Colonic mucosa (tissue), 4 donors: ENCODE results near the gene GMDS. TPM values are rescaled to one million over a fixed set of nuclear protein-coding genes. Genes with fewer than 3 reads are reported as not detected.

ENCODE experiments used
- DNase-seq: peaks from one replicate; pipeline ENCODE4 v3.0.0-alpha.2; 2020
- H3K27ac ChIP-seq: fragments of 200-600 bp; one replicate; pipeline ENCODE4 v1.8.0; 2021
- H3K27me3 ChIP-seq: fragments of 200-600 bp; one replicate; pipeline ENCODE4 v1.8.0; 2021
- H3K36me3 ChIP-seq: fragments of 200-600 bp; one replicate; pipeline ENCODE4 v1.8.0; 2021
- H3K4me1 ChIP-seq: fragments of 200-600 bp; one replicate; pipeline ENCODE4 v1.8.0; 2021; ENCODE audit warnings: mild to moderate bottlenecking
- H3K4me3 ChIP-seq: fragments of 200-600 bp; one replicate; pipeline ENCODE4 v1.8.0; 2021
- H3K9ac ChIP-seq, 2 donors: one replicate each; pipeline ENCODE4 v1.7.0; 2013; ENCODE audit warnings: control low read depth in 2 of 2, low read depth in 2 of 2, low read length in 2 of 2
- H3K9me3 ChIP-seq: fragments of 200-600 bp; one replicate; pipeline ENCODE4 v1.8.0; 2021
- CTCF ChIP-seq: fragments of 200-600 bp; IDR thresholded peaks from one replicate; pipeline ENCODE4 v1.8.0; 2022; ENCODE audit warnings: antibody characterized with exemption, mild to moderate bottlenecking
- intact Hi-C: fragments of 100-400 bp; cut with DNase I; formaldehyde crosslinking; loops from one replicate; pipeline ENCODE4 v1.14.1; 2022
- total RNA-seq, 2 donors: library from RNA; stranded (reverse); fragmentation: NEBNext Ultra II Directional in 1 of 2; extraction: Animal tissue kit (Norgen Biotek cat#: 25700) in 1 of 2; gene quantifications; one replicate each; pipeline ENCODE4 v1.2.1, GENCODE V29; 2021
- donor health status: healthy.
- donor health status: DM: no; HTN: no; CAD: no.
- donor health status: DM: no; HTN: no; CAD: no.

GMDS gene
- total RNA-seq, 2 donors from 2014 or later, result 247 to 272 TPM

DNA sequence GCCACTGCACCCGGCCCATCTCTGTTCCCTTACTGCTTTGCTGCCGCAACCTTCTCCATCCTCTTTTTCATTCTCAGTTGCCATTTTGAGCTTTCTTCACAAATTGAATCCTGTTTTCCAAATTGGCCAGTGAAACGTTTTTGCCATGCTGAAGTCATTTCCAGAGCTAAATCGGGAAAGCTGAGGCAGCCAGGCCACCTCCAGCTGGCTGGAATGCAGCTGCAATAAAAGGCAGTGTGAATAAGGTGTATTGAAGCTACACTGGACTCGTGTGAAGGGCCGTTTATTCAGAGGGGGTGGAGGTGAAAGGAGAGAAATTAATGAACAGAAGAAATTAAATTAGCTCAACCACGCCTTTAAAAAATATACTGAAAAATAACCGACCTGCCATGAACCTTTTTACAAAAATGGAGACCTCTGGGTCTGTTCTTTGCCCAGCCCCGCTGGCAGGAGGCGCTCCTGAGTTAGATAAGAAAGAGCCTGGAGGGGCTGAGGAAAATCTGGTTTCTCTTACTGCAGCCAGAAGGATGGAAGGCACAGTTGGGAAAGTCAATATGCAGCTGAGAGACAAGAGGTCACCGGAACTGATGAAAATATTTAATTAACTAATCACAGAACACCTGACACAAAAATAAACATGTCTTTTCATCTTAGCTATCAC, 351.8 kb downstream of the GMDS start:
- H3K36me3 ChIP-seq, result no peaks in the 10 kb centered on the region
- H3K9me3 ChIP-seq, result no peaks in the 10 kb centered on the region
- intact Hi-C loops, result no loop called here
- H3K27me3 ChIP-seq, result no peaks in the 10 kb centered on the region
- H3K4me3 ChIP-seq, result no peak overlapping the region
- TF ChIP-seq CTCF, result no peak
- H3K9ac ChIP-seq, result no peak overlapping the region
- DNase-seq, result no peak
- no peak overlapping the region for H3K27ac ChIP-seq
- no peaks in the 10 kb centered on the region for H3K4me1 ChIP-seq

- intact Hi-C loops, result no loop called here
- no peaks in the 10 kb centered on the region for H3K27me3 ChIP-seq
- no peaks in the 10 kb centered on the region for H3K36me3 ChIP-seq
- no peaks in the 10 kb centered on the region for H3K9me3 ChIP-seq
- H3K4me1 ChIP-seq, result no peaks in the 10 kb centered on the region
- no peak overlapping the region for H3K27ac ChIP-seq
- H3K9ac ChIP-seq, result no peak overlapping the region
- no peak for TF ChIP-seq CTCF
- no peak for DNase-seq
- H3K4me3 ChIP-seq, result no peak overlapping the region
These were observed 352.7 kb downstream of the GMDS start for GRCh38 chr6:1892716-1893115.

GRCh38 chr6:1890987-1891386, 354.4 kb downstream of the GMDS start:
- no peak overlapping the region for H3K27ac ChIP-seq
- no peak for TF ChIP-seq CTCF
- H3K4me3 ChIP-seq, result no peak overlapping the region
- no peaks in the 10 kb centered on the region for H3K27me3 ChIP-seq
- DNase-seq, result no peak
- H3K4me1 ChIP-seq, result no peaks in the 10 kb centered on the region
- no peaks in the 10 kb centered on the region for H3K9me3 ChIP-seq
- H3K36me3 ChIP-seq, result no peaks in the 10 kb centered on the region
- intact Hi-C loops, result no loop called here
- no peak overlapping the region for H3K9ac ChIP-seq

GRCh38 chr6:1890071-1890470, 355.3 kb downstream of the GMDS start:
- H3K27ac ChIP-seq, result no peak overlapping the region
- H3K9me3 ChIP-seq, result no peaks in the 10 kb centered on the region
- no peak for TF ChIP-seq CTCF
- no peaks in the 10 kb centered on the region for H3K36me3 ChIP-seq
- no peaks in the 10 kb centered on the region for H3K27me3 ChIP-seq
- no peak overlapping the region for H3K9ac ChIP-seq
- no peak for DNase-seq
- no peak overlapping the region for H3K4me3 ChIP-seq
- intact Hi-C loops, result no loop called here
- no peaks in the 10 kb centered on the region for H3K4me1 ChIP-seq

DNA sequence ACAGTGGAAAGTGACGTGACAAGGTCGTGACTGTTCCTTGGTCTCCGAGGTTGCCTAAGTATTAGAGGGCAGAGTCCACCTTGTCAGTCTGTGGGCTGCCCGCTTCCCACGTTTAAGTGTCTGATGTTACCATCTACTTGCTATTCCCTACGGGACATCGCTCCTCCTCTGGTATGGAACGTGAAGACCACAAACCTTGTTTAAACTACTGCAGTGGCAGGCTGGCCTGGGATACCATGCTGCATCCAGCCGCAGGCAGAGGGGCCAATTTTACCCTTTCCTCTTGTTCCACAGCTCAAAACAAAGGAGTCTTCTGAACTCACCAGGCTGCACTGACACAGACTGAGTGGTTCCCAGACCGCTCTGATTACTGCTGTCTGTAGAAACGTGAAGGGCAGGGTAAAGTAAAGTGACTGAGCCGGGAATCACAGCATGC, 359.8 kb downstream of the GMDS start:
- intact Hi-C loops, result no loop called here
- no peak for TF ChIP-seq CTCF
- Histone ChIP-seq H3K27me3 (no peaks in the 10 kb centered on the region), H3K9ac (no peak overlapping the region), H3K36me3 (no peaks in the 10 kb centered on the region), H3K9me3 (no peaks in the 10 kb centered on the region), H3K4me1 (no peaks in the 10 kb centered on the region), H3K27ac (no peak overlapping the region), H3K4me3 (no peak overlapping the region)
- DNase-seq, result no peak
